ENCODE data around the gene KRT6C.

- TF ChIP-seq, protein P1, sequence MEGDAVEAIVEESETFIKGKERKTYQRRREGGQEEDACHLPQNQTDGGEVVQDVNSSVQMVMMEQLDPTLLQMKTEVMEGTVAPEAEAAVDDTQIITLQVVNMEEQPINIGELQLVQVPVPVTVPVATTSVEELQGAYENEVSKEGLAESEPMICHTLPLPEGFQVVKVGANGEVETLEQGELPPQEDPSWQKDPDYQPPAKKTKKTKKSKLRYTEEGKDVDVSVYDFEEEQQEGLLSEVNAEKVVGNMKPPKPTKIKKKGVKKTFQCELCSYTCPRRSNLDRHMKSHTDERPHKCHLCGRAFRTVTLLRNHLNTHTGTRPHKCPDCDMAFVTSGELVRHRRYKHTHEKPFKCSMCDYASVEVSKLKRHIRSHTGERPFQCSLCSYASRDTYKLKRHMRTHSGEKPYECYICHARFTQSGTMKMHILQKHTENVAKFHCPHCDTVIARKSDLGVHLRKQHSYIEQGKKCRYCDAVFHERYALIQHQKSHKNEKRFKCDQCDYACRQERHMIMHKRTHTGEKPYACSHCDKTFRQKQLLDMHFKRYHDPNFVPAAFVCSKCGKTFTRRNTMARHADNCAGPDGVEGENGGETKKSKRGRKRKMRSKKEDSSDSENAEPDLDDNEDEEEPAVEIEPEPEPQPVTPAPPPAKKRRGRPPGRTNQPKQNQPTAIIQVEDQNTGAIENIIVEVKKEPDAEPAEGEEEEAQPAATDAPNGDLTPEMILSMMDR (conservative IDR thresholded peaks at IDR 0.05; ENCODE audit: low read depth in 2 of 2) = no peak
- no peak for TF ChIP-seq ZNF114 (CRISPR knock-in tag; IDR thresholded peaks at IDR 0.05)
- no peak for TF ChIP-seq EZH2phosphoT487 (IDR thresholded peaks at IDR 0.05; ENCODE audit: unreplicated experiment)
- TF ChIP-seq EZH2 (IDR thresholded peaks at IDR 0.05; ENCODE audit: low read depth, unreplicated experiment) = no peak
- no peak for TF ChIP-seq POLR2AphosphoS5 (IDR thresholded peaks at IDR 0.05; ENCODE audit: low read depth)
- TF ChIP-seq ZNF331 (CRISPR knock-in tag; IDR thresholded peaks at IDR 0.05; ENCODE audit: low read depth) = no peak
These were observed 34.6 kb upstream of the KRT6C start for GRCh38 chr12:52508211-52508610.

Data from GM23338 (cell line).